Cortex of kidney (tissue), 1 donor: ENCODE data around the gene CYTH4.
"Not testable (repeated sequence)": the region's sequence is repeated elsewhere in the genome, so short reads cannot be mapped to it uniquely, and the experiment has no call there.

Experiments
- DNase-seq: peaks from one replicate; lab custom pipeline; 2025; lab: John Stamatoyannopoulos, UW

CYTH4 gene

DNA sequence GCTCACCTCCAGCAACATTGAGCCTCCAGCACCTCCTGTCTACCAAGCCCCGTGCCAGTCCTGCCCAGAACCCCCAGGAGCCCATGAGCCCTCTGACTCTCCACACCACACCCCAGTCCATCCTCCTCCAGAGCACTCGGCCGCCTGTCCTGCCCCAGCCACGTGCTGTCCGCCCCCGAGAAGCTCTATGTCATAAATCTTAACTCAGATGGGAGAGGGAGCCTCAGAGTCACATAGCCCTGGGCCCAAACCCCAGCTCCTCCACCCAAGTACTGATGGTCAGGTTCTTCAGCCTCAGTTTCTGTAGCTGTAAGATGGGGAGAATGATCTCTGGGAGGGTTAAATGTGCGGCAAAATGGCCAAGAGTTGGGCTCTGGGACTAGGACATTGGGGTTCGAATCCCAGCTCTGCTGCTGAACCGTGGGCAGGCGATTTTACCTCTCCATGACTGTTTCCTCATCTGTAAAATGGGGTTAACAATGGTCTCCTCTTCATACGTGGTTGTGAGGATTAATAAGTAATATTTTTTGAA lies 27.8 kb downstream of the CYTH4 start:
- DNase-seq: no peak

- DNase-seq: no peak
These were observed 28.7 kb downstream of the CYTH4 start for GRCh38 chr22:37310815-37311595.

DNA sequence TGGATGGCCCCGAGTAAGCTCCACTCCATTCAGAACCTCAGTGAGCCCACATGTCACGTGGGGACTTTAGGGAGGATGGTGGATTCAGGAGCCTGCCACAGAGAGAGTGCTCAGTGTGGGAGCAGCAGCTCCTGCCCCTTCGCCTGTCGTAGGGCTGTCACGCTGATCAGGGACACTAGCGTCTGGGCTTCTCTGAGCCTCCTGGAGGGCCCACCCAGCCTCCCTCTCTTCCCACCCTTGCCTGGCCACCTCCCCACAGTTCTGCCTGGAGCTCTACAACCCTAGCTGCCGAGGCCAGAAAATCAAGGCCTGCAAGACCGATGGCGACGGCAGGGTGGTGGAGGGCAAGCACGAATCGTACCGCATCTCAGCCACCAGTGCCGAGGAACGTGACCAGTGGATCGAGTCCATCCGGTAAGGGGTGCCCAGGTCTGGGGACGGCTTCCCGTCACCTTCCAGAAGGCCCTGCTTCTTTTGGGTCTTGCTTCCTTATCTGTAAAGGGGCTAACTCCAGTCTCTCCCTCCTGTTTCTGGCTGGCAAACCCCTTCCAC lies 29.5 kb downstream of the CYTH4 start:
- DNase-seq: no peak

- no peak for DNase-seq
These were observed 30.4 kb downstream of the CYTH4 start for GRCh38 chr22:37312549-37313183.

- no peak for DNase-seq
These were observed 31.3 kb downstream of the CYTH4 start for GRCh38 chr22:37313376-37314314.

DNA sequence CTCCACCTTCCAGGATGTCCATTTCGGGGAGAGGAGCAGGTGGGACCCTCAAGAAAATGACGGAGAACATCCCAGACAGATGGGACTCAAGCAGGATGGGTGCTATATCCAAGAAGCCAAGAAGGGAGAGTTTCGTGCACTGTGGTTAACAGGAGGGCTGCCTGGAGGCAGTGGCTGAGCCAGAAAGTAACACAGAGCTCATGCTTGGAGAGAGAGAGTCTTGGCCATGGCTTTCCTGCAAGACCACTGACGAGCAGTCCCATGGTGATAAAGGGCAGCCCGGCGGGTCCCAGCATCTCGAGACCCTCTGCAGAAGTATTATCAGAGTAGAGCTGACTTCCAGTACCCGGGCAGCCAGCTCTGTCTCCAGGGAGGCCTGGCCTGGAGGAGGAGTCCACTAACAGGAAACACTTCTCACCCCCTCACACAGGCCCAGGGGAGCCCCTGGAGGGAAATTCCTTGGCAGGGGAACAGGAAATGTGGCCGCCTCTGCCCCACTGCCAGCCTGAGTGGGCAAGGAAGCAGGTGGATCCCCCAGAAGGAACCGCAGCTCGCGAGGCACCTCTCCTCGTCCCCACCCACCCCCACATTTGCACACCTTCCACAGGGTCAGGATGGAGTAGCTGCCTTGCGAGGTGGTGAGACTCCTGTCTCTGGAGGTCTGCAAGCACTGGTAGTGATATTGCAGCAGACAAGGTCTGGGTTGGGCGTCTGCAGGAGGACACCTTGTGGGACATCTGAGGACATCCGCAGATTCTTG lies 32.2 kb downstream of the CYTH4 start:
- DNase-seq: no peak

DNA sequence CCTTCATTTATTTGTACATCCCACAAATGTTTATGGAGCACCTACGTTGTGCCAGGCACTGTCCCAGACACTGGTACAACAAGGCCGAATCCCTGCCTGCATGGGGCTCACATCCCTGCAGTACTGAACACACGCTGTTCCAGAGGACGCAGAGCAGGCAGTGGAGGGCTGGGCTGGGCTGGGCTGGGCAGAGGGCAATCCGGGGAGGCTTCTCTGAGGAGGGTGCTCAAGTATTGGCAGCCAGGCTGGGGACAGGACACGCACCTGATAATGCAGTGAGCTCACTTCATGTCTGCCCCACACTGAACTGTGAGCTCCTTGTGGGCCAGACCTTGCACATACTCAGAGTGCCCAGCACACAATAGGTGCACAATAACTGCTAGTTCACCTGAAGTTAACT lies 34.1 kb downstream of the CYTH4 start:
- no peak for DNase-seq

DNA sequence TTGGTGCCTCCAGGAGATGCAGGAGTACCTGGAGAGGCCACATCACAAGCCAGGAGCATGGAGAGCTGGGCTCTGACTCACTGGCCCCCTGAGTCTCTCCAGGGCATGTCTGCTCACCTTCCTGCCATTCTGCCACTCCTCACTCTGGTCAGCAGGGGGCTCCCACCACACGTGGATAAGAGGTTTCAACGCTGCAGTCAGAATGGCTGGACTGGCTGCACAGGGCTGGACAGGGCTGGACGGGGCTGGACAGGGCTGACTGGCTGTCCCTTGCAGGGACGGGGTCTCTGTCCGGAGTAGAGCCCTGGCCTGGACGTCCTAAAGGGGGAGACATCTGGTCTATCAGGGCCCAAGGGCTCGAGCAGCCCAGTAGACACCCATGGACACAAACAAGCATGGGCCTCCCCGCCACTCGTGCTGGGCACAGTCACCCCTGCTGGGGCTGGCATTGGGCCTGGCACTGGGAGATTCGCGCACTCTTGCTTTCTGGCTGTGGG lies 34.6 kb downstream of the CYTH4 start:
- no peak for DNase-seq

DNA sequence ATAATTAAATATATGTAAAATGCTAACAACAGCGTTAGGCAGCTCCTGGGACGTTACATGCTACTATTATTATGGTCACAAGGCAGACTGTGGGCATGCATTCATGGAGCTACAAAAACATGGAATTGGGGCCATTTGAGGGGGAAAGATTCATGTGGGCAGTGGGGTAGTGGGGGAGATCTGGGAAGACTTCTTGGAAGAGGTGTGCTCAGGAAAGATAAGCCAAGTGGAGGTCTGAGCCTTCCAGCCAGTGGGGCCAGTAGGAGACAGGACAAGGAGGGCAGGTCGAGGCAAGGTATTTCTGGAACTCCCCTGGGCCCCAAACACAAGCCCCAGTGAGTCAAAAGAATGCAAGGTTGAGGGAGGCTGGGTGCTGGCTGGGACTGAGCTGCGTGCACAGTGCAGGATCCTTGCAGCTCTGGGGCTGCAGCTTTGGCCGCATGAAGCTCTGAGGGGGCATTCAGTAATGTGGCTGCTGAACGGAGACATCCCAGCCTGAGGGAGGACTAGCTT lies 35.4 kb downstream of the CYTH4 start:
- DNase-seq: no peak

DNA sequence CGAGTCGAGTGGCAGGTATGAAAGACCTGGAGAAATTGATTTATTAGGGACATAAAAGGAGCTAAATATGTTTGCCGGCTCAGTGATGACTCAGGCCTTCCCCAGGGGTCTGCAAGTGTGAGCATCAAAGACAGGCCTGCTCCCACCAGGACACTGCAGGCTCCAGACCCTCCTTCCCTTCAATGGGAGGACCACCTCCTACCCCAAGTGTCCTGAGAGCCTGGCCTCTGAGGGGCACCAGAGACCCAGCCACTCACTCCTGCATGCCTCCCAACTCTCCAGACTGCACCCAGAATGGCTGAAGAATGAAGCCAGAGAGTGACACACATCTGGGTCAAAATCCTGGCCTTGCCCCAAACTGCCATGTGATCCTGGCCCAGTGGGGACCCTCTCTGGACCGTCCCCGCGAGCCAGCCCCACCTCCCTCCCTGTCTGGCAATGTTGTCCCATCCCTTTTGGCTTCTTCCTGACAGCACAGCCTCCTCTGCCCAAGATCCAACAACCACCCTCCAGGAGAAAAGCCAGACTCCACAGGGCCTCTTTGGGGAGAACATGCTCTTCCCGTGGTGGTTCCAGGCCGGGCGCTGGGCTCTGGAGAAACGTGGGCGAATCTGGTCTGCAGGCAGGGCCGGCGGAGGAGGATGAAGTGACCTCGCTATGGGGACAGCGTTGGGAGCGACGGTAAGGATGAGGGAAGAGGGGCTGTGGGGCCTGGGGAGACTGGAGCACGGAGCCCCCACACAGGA lies 36.2 kb downstream of the CYTH4 start:
- no peak for DNase-seq

GRCh38 chr22:37319469-37319868 lies 37.2 kb downstream of the CYTH4 start:
- DNase-seq: no peak

- DNase-seq: no peak
These were observed 38.7 kb downstream of the CYTH4 start for GRCh38 chr22:37320726-37321677.

GRCh38 chr22:37324340-37325038 lies 42.2 kb downstream of the CYTH4 start:
- DNase-seq: no peak

GRCh38 chr22:37325039-37325395 lies 42.7 kb downstream of the CYTH4 start:
- no peak for DNase-seq

- DNase-seq: no peak
These were observed 44.4 kb downstream of the CYTH4 start for GRCh38 chr22:37326726-37327125.

DNA sequence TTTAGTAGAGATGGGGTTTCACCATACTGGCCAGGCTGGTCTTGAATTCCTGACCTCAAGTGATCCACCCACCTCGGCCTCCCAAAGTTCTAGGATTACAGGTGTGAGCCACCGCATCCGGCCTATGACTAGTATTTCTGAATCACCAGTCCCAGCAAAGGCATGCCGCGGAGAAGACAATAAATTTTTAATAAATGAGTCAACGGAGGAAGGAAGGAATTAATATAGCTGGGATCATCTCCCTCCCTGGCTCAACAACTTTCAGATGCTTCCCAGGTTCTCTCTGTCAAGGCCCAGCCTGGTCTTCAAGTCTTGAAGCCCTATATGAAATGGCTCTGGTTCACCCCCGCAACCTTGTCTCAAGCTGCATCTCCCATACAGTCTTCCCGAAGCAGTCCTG lies 45.7 kb downstream of the CYTH4 start:
- DNase-seq: no peak

GRCh38 chr22:37328538-37329237 lies 46.4 kb downstream of the CYTH4 start:
- not testable (repeated sequence) for DNase-seq
